IPS-18a (cell line): ENCODE measurements around the gene ZNF155.

ENCODE experiments used
- H3K27ac ChIP-seq: one replicate; pipeline ENCODE4 v1.5.1; 2013; ENCODE audit warnings: low read length
- H3K27me3 ChIP-seq: one replicate; pipeline ENCODE4 v1.6.1; 2013; ENCODE audit warnings: mild to moderate bottlenecking, low read length; ENCODE audit not compliant: control insufficient read depth, insufficient read depth
- H3K36me3 ChIP-seq: one replicate; pipeline ENCODE4 v1.6.1; 2013; ENCODE audit warnings: low read depth, low read length; ENCODE audit not compliant: control insufficient read depth
- H3K4me1 ChIP-seq: one replicate; pipeline ENCODE4 v1.6.1; 2013; ENCODE audit warnings: low read depth, low read length; ENCODE audit not compliant: control insufficient read depth
- H3K4me3 ChIP-seq: one replicate; pipeline ENCODE4 v1.5.1; 2013; ENCODE audit warnings: low read length
- H3K9ac ChIP-seq: one replicate; pipeline ENCODE4 v1.6.1; 2013; ENCODE audit warnings: mild to moderate bottlenecking, low read length, moderate library complexity
- H3K9me3 ChIP-seq: one replicate; pipeline ENCODE4 v1.6.1; 2013; ENCODE audit warnings: low read depth, low read length; ENCODE audit not compliant: control insufficient read depth

The ZNF155 gene

GRCh38 chr19:43957891-43958290 lies 26.1 kb upstream of the ZNF155 start:
- Histone ChIP-seq H3K36me3 (no peaks in the 10 kb centered on the region), H3K4me1 (no peaks in the 10 kb centered on the region), H3K9me3 (peaks cover 41% of the 10 kb centered on the region), H3K4me3 (no peak overlapping the region), H3K27ac (no peak overlapping the region), H3K9ac (no peak overlapping the region), H3K27me3 (no peaks in the 10 kb centered on the region)

- Histone ChIP-seq H3K9me3 (peaks cover 62% of the 10 kb centered on the region), H3K9ac (no peak overlapping the region), H3K27ac (no peak overlapping the region), H3K4me3 (no peak overlapping the region), H3K36me3 (peaks cover 8% of the 10 kb centered on the region), H3K27me3 (no peaks in the 10 kb centered on the region), H3K4me1 (no peaks in the 10 kb centered on the region)
Measured at GRCh38 chr19:43960411-43960810, 23.6 kb upstream of the ZNF155 start.

GRCh38 chr19:43966079-43966694 lies 17.8 kb upstream of the ZNF155 start:
- H3K9ac ChIP-seq = no peak overlapping the region
- peaks cover 36% of the 10 kb centered on the region for H3K36me3 ChIP-seq
- H3K27ac ChIP-seq = no peak overlapping the region
- no peaks in the 10 kb centered on the region for H3K4me1 ChIP-seq
- H3K9me3 ChIP-seq = peaks cover 88% of the 10 kb centered on the region
- H3K4me3 ChIP-seq = no peak overlapping the region
- H3K27me3 ChIP-seq = no peaks in the 10 kb centered on the region

- Histone ChIP-seq H3K4me1 (no peaks in the 10 kb centered on the region), H3K9ac (no peak overlapping the region), H3K4me3 (no peak overlapping the region), H3K27ac (no peak overlapping the region), H3K27me3 (no peaks in the 10 kb centered on the region), H3K36me3 (no peaks in the 10 kb centered on the region), H3K9me3 (peaks cover 54% of the 10 kb centered on the region)
Measured at GRCh38 chr19:43976732-43977131, 7.3 kb upstream of the ZNF155 start.

GRCh38 chr19:43983544-43983911 lies 460 bp upstream of the ZNF155 start:
- Histone ChIP-seq H3K9me3 (peaks cover 8% of the 10 kb centered on the region), H3K4me3 (peak overlapping the region; percentile 93), H3K36me3 (no peaks in the 10 kb centered on the region), H3K4me1 (no peaks in the 10 kb centered on the region), H3K27ac (no peak overlapping the region), H3K27me3 (no peaks in the 10 kb centered on the region), H3K9ac (no peak overlapping the region)

- H3K9me3 ChIP-seq = peaks cover 8% of the 10 kb centered on the region
- H3K27ac ChIP-seq = no peak overlapping the region
- no peaks in the 10 kb centered on the region for H3K36me3 ChIP-seq
- no peaks in the 10 kb centered on the region for H3K4me1 ChIP-seq
- H3K27me3 ChIP-seq = no peaks in the 10 kb centered on the region
- H3K4me3 ChIP-seq = peak overlapping the region; percentile 93
- peak overlapping the region; percentile 53 for H3K9ac ChIP-seq
Measured at GRCh38 chr19:43984687-43985000, 656 bp downstream of the ZNF155 start.

- H3K9me3 ChIP-seq = no peaks in the 10 kb centered on the region
- no peak overlapping the region for H3K4me3 ChIP-seq
- H3K36me3 ChIP-seq = peaks cover 23% of the 10 kb centered on the region
- no peaks in the 10 kb centered on the region for H3K4me1 ChIP-seq
- H3K27ac ChIP-seq = no peak overlapping the region
- no peaks in the 10 kb centered on the region for H3K27me3 ChIP-seq
- H3K9ac ChIP-seq = no peak overlapping the region
Measured at GRCh38 chr19:43997631-43998290, 13.8 kb downstream of the ZNF155 start.

- H3K9ac ChIP-seq = peak overlapping the region; percentile 65
- H3K27ac ChIP-seq = peak overlapping the region; percentile 52
- no peaks in the 10 kb centered on the region for H3K36me3 ChIP-seq
- H3K4me1 ChIP-seq = peaks cover 3% of the 10 kb centered on the region
- H3K27me3 ChIP-seq = peaks cover 6% of the 10 kb centered on the region
- peak overlapping the region; percentile 97 for H3K4me3 ChIP-seq
- peaks cover 4% of the 10 kb centered on the region for H3K9me3 ChIP-seq
Measured at GRCh38 chr19:44002212-44002565, 18.2 kb downstream of the ZNF155 start.

- Histone ChIP-seq H3K4me1 (peaks cover 3% of the 10 kb centered on the region), H3K9ac (peak within 1 kb of the TSS; percentile 65), H3K36me3 (no peaks in the 10 kb centered on the region), H3K4me3 (peak within 1 kb of the TSS; percentile 97), H3K9me3 (peaks cover 4% of the 10 kb centered on the region), H3K27ac (peak within 1 kb of the TSS; percentile 52), H3K27me3 (peaks cover 6% of the 10 kb centered on the region)
Measured at GRCh38 chr19:44002566-44003460, 18.8 kb downstream of the ZNF155 start, which contains the start of gene ZNF230. TSS of gene ZNF230 (plus strand) at chr19:44002957. CDS start at chr19:44007079, 4,122 bp downstream.

- H3K36me3 ChIP-seq = peaks cover under 1% of the 10 kb centered on the region
- peak overlapping the region; percentile 97 for H3K4me3 ChIP-seq
- peaks cover 3% of the 10 kb centered on the region for H3K4me1 ChIP-seq
- peaks cover 4% of the 10 kb centered on the region for H3K9me3 ChIP-seq
- no peak overlapping the region for H3K27ac ChIP-seq
- H3K9ac ChIP-seq = no peak overlapping the region
- peaks cover 6% of the 10 kb centered on the region for H3K27me3 ChIP-seq
Measured at GRCh38 chr19:44003461-44004009, 19.5 kb downstream of the ZNF155 start.

- no peak overlapping the region for H3K9ac ChIP-seq
- H3K27me3 ChIP-seq = peaks cover 6% of the 10 kb centered on the region
- peaks cover 16% of the 10 kb centered on the region for H3K9me3 ChIP-seq
- H3K27ac ChIP-seq = no peak overlapping the region
- peaks cover 3% of the 10 kb centered on the region for H3K4me1 ChIP-seq
- H3K4me3 ChIP-seq = no peak overlapping the region
- H3K36me3 ChIP-seq = peaks cover 21% of the 10 kb centered on the region
Measured at GRCh38 chr19:44005973-44006372, 22.0 kb downstream of the ZNF155 start.
